Upper lobe of left lung (tissue), 4 donors: ENCODE measurements around the gene PCGF3.

Experiments
- CTCF ChIP-seq, 6 experiments: fragments of 450-650 bp in 4 of 6; fragments of 200-600 bp in 2 of 6; sonication (generic) in 2 of 6; IDR thresholded peaks; one replicate each; pipeline ENCODE4 v1.5.1; 2016 to 2019; ENCODE audit warnings: antibody characterized with exemption in 6 of 6
- EP300 ChIP-seq, 4 donors: sonication (generic); formaldehyde crosslinking; IDR thresholded peaks; one replicate each; pipeline ENCODE4 v1.5.1; 2017; ENCODE audit warnings: antibody characterized with exemption in 4 of 4, control low read depth in 2 of 4
- POLR2A ChIP-seq, 4 donors: fragments of 450-650 bp; IDR thresholded peaks; one replicate each; pipeline ENCODE4 v1.5.1; 2016 to 2017; ENCODE audit warnings: antibody characterized with exemption in 4 of 4, mild to moderate bottlenecking in 2 of 4
- POLR2AphosphoS5 ChIP-seq, 2 donors: sonication (generic); formaldehyde crosslinking; IDR thresholded peaks; one replicate each; pipeline ENCODE4 v1.5.1; 2017; ENCODE audit warnings: antibody characterized with exemption in 2 of 2

- TF ChIP-seq EP300 (IDR thresholded peaks at IDR 0.05), result no peak
- TF ChIP-seq CTCF (IDR thresholded peaks at IDR 0.05), result no peak
- no peak for TF ChIP-seq POLR2A (IDR thresholded peaks at IDR 0.05)
- TF ChIP-seq POLR2AphosphoS5 (IDR thresholded peaks at IDR 0.05), result no peak
These were observed 48.2 kb upstream of the PCGF3 start for GRCh38 chr4:657338-657833.
